ENCODE measurements around the gene AUTS2.

AUTS2 gene

GRCh38 chr7:69857014-69857413 is 258.7 kb downstream of the AUTS2 start:
- DNase-seq (ENCODE audit: low read depth) = no peak

GRCh38 chr7:69858471-69858870 is 260.2 kb downstream of the AUTS2 start:
- DNase-seq (ENCODE audit: low read depth) = no peak

GRCh38 chr7:69859342-69859741 is 261.1 kb downstream of the AUTS2 start:
- DNase-seq (ENCODE audit: low read depth) = no peak

GRCh38 chr7:69860486-69860885 is 262.2 kb downstream of the AUTS2 start:
- DNase-seq (ENCODE audit: low read depth) = no peak

- no peak for DNase-seq (ENCODE audit: low read depth)
Observed at GRCh38 chr7:69860941-69861622, 262.8 kb downstream of the AUTS2 start.

- DNase-seq (ENCODE audit: low read depth) = no peak
Observed at GRCh38 chr7:69862413-69863064, 264.3 kb downstream of the AUTS2 start.

- no peak for DNase-seq (ENCODE audit: low read depth)
Observed at GRCh38 chr7:69864274-69864673, 266.0 kb downstream of the AUTS2 start.

- DNase-seq (ENCODE audit: low read depth) = no peak
Observed at GRCh38 chr7:69864822-69865221, 266.5 kb downstream of the AUTS2 start.

- no peak for DNase-seq (ENCODE audit: low read depth)
Observed at GRCh38 chr7:69868921-69869320, 270.6 kb downstream of the AUTS2 start.

- DNase-seq (ENCODE audit: low read depth) = no peak
Observed at GRCh38 chr7:69871213-69871885, 273.1 kb downstream of the AUTS2 start.

- DNase-seq (ENCODE audit: low read depth) = no peak
Observed at GRCh38 chr7:69871886-69872569, 273.8 kb downstream of the AUTS2 start.

GRCh38 chr7:69873512-69873911 is 275.2 kb downstream of the AUTS2 start:
- DNase-seq (ENCODE audit: low read depth) = no peak

GRCh38 chr7:69878015-69878414 is 279.7 kb downstream of the AUTS2 start:
- no peak for DNase-seq (ENCODE audit: low read depth)

GRCh38 chr7:69878591-69878990 is 280.3 kb downstream of the AUTS2 start:
- DNase-seq (ENCODE audit: low read depth) = no peak

- DNase-seq (ENCODE audit: low read depth) = no peak
Observed at GRCh38 chr7:69879989-69880388, 281.7 kb downstream of the AUTS2 start.

- DNase-seq (ENCODE audit: low read depth) = no peak
Observed at GRCh38 chr7:69880840-69881239, 282.6 kb downstream of the AUTS2 start.

- DNase-seq (ENCODE audit: low read depth) = no peak
Observed at GRCh38 chr7:69882269-69882668, 284.0 kb downstream of the AUTS2 start.

GRCh38 chr7:69883399-69883891 is 285.2 kb downstream of the AUTS2 start:
- no peak for DNase-seq (ENCODE audit: low read depth)

- no peak for DNase-seq (ENCODE audit: low read depth)
Observed at GRCh38 chr7:69885431-69885830, 287.2 kb downstream of the AUTS2 start.

- no peak for DNase-seq (ENCODE audit: low read depth)
Observed at GRCh38 chr7:69889338-69889975, 291.2 kb downstream of the AUTS2 start.

GRCh38 chr7:69889976-69890351 is 291.7 kb downstream of the AUTS2 start:
- DNase-seq (ENCODE audit: low read depth) = no peak

GRCh38 chr7:69892790-69893189 is 294.5 kb downstream of the AUTS2 start:
- no peak for DNase-seq (ENCODE audit: low read depth)

Data from stimulated activated CD8-positive, alpha-beta memory T cell treated with anti-CD3 and anti-CD28 coated beads, Interleukin-15, amount 100 ng/mL, for 24 hours (primary cell).